Adrenal gland (tissue), 5 donors: ENCODE results near the gene ANKRD6.

Source experiments
- CTCF ChIP-seq, 6 experiments: fragments of 450-650 bp in 4 of 6; fragments of 200-600 bp in 2 of 6; sonication (generic) in 1 of 6; IDR thresholded peaks; 1 replicate in 5 of 6; 2 replicates in 1 of 6; pipeline versions ENCODE4 v1.5.1 to v1.8.0; 2016 to 2021; ENCODE audit warnings: antibody characterized with exemption in 6 of 6, mild to moderate bottlenecking in 2 of 6, moderate library complexity in 1 of 6
- POLR2A ChIP-seq, 2 donors: fragments of 450-650 bp; IDR thresholded peaks; one replicate each; pipeline ENCODE4 v1.6.1; 2017; ENCODE audit warnings: antibody characterized with exemption in 2 of 2, mild to moderate bottlenecking in 2 of 2, moderate library complexity in 1 of 2
- donor health status: DM: no; HTN: no; CAD: no.

- TF ChIP-seq CTCF (IDR thresholded peaks at IDR 0.05) (no peak), POLR2A (IDR thresholded peaks at IDR 0.05) (no peak)
Measured at GRCh38 chr6:89433252-89434149, 549 bp downstream of the ANKRD6 start.
